ENCODE results near the gene TAS2R40.
A peak's percentile ranks its signal among the peaks of the same experiment; 100 is the strongest.
"Not testable (repeated sequence)": the region's sequence is repeated elsewhere in the genome, so short reads cannot be mapped to it uniquely, and the experiment has no call there.

The TAS2R40 gene

GRCh38 chr7:143252006-143252405 is 30.2 kb downstream of the TAS2R40 start:
- no peak for DNase-seq

GRCh38 chr7:143255564-143255963 is 33.7 kb downstream of the TAS2R40 start:
- no peak for DNase-seq

- DNase-seq: no peak
Measured at GRCh38 chr7:143256325-143256724, 34.5 kb downstream of the TAS2R40 start.

GRCh38 chr7:143256932-143257331 is 35.1 kb downstream of the TAS2R40 start:
- no peak for DNase-seq

GRCh38 chr7:143257501-143257900 is 35.7 kb downstream of the TAS2R40 start:
- no peak for DNase-seq

- DNase-seq: no peak
Measured at GRCh38 chr7:143258831-143259230, 37.0 kb downstream of the TAS2R40 start.

GRCh38 chr7:143259765-143260164 is 37.9 kb downstream of the TAS2R40 start:
- no peak for DNase-seq

- no peak for DNase-seq
Measured at GRCh38 chr7:143261901-143262300, 40.1 kb downstream of the TAS2R40 start.

- DNase-seq: peak; percentile 81
Measured at GRCh38 chr7:143263266-143264195, 41.7 kb downstream of the TAS2R40 start, which contains the start of gene GSTK1. TSS of gene GSTK1 (plus strand) at chr7:143263441. CDS start at chr7:143263514, 73 bp downstream.

- DNase-seq: not testable (repeated sequence)
Measured at GRCh38 chr7:143264196-143264568, 42.3 kb downstream of the TAS2R40 start.

GRCh38 chr7:143265017-143265693 is 43.3 kb downstream of the TAS2R40 start:
- DNase-seq: no peak

GRCh38 chr7:143269251-143269650 is 47.4 kb downstream of the TAS2R40 start:
- no peak for DNase-seq

- DNase-seq: no peak
Measured at GRCh38 chr7:143271240-143271639, 49.4 kb downstream of the TAS2R40 start.
